Liver (tissue), 9 donors: Measurements from ENCODE around the gene RBFA. TPM values are rescaled to one million over a fixed set of nuclear protein-coding genes. Genes with fewer than 3 reads are reported as not detected.

Experiments used
- DNase-seq: peaks from one replicate; pipeline ENCODE4 v3.0.0-alpha.2; 2017; ENCODE audit warnings: low spot score
- H3K27ac ChIP-seq, 2 donors: one replicate each; pipeline ENCODE4 v1.7.0; 2013; ENCODE audit warnings: inconsistent platforms in 2 of 2, low read length in 2 of 2, control low read depth in 1 of 2, low read depth in 1 of 2, mild to moderate bottlenecking in 1 of 2
- H3K27me3 ChIP-seq, 4 donors: one replicate each; pipeline versions ENCODE4 v1.6.1 to v1.7.0; 2013; ENCODE audit warnings: low read length in 3 of 4, inconsistent platforms in 1 of 4, mild to moderate bottlenecking in 1 of 4, moderate library complexity in 1 of 4; ENCODE audit not compliant: control insufficient read depth in 4 of 4, insufficient read depth in 4 of 4
- H3K36me3 ChIP-seq, 4 donors: one replicate each; pipeline versions ENCODE4 v1.6.1 to v1.7.0; 2013; ENCODE audit warnings: low read length in 3 of 4, mild to moderate bottlenecking in 3 of 4, low read depth in 1 of 4, moderate library complexity in 1 of 4; ENCODE audit not compliant: control insufficient read depth in 4 of 4, insufficient read depth in 3 of 4
- H3K4me1 ChIP-seq, 4 donors: one replicate each; pipeline versions ENCODE4 v1.6.1 to v1.7.0; 2013; ENCODE audit warnings: low read length in 3 of 4, mild to moderate bottlenecking in 3 of 4, moderate library complexity in 1 of 4; ENCODE audit not compliant: control insufficient read depth in 4 of 4, insufficient read depth in 4 of 4
- H3K4me3 ChIP-seq, 3 donors: one replicate each; pipeline versions ENCODE4 v1.6.1 to v1.7.0; 2013; ENCODE audit warnings: low read length in 3 of 3, control low read depth in 1 of 3, low read depth in 1 of 3, mild to moderate bottlenecking in 1 of 3
- H3K9ac ChIP-seq, 2 donors: one replicate each; pipeline ENCODE4 v1.7.0; 2013; ENCODE audit warnings: low read length in 2 of 2, mild to moderate bottlenecking in 2 of 2, moderate library complexity in 2 of 2, control low read depth in 1 of 2, low read depth in 1 of 2
- H3K9me3 ChIP-seq, 4 donors: one replicate each; pipeline versions ENCODE4 v1.6.1 to v1.7.0; 2013; ENCODE audit warnings: low read length in 3 of 4; ENCODE audit not compliant: control insufficient read depth in 4 of 4
- ATF3 ChIP-seq: IDR thresholded peaks from 2 replicates; pipeline ENCODE4 v1.6.1; 2016; ENCODE audit warnings: antibody characterized with exemption
- CTCF ChIP-seq: fragments of 150-350 bp; IDR thresholded peaks from 2 replicates; pipeline ENCODE4 v1.5.1; 2017; ENCODE audit warnings: improper control_type of control experiment, low read depth, low read length; ENCODE audit not compliant: missing input control
- EGR1 ChIP-seq, 2 donors: IDR thresholded peaks; 2 replicates each; pipeline ENCODE4 v1.6.1; 2016 to 2018; ENCODE audit warnings: antibody characterized with exemption in 2 of 2, low read depth in 2 of 2
- FOXA1 ChIP-seq: IDR thresholded peaks from 2 replicates; pipeline ENCODE4 v1.6.1; 2016; ENCODE audit warnings: antibody characterized with exemption
- FOXA2 ChIP-seq: IDR thresholded peaks from 2 replicates; pipeline ENCODE4 v1.6.1; 2016; ENCODE audit warnings: antibody characterized with exemption
- GABPA ChIP-seq, 2 donors: IDR thresholded peaks in 1 of 2; conservative IDR thresholded peaks in 1 of 2; 2 replicates each; pipeline ENCODE4 v1.6.1; 2016; ENCODE audit warnings: antibody characterized with exemption in 2 of 2, mild to moderate bottlenecking in 1 of 2, moderate library complexity in 1 of 2
- HNF4A ChIP-seq, 2 donors: conservative IDR thresholded peaks; 2 replicates each; pipeline ENCODE4 v1.6.1; 2016; ENCODE audit warnings: antibody characterized with exemption in 2 of 2, mild to moderate bottlenecking in 2 of 2
- HNF4G ChIP-seq: IDR thresholded peaks from 2 replicates; pipeline ENCODE4 v1.6.1; 2016; ENCODE audit warnings: antibody characterized with exemption
- JUND ChIP-seq, 2 donors: IDR thresholded peaks; 2 replicates each; pipeline ENCODE4 v1.6.1; 2016; ENCODE audit warnings: antibody characterized with exemption in 2 of 2
- NR2F2 ChIP-seq: IDR thresholded peaks from 2 replicates; pipeline ENCODE4 v1.6.1; 2016; ENCODE audit warnings: antibody characterized with exemption
- RAD21 ChIP-seq, 2 donors: IDR thresholded peaks; 2 replicates each; pipeline ENCODE4 v1.6.1; 2016; ENCODE audit warnings: antibody characterized with exemption in 2 of 2, mild to moderate bottlenecking in 2 of 2
- REST ChIP-seq: IDR thresholded peaks from 2 replicates; pipeline ENCODE4 v1.6.1; 2016; ENCODE audit warnings: antibody characterized with exemption, mild to moderate bottlenecking
- RXRA ChIP-seq, 2 donors: IDR thresholded peaks; 2 replicates each; pipeline ENCODE4 v1.6.1; 2017 to 2018; ENCODE audit warnings: antibody characterized with exemption in 2 of 2, mild to moderate bottlenecking in 1 of 2
- SP1 ChIP-seq: IDR thresholded peaks from 2 replicates; pipeline ENCODE4 v1.6.1; 2018; ENCODE audit warnings: antibody characterized with exemption, mild to moderate bottlenecking
- TAF1 ChIP-seq: conservative IDR thresholded peaks from 2 replicates; pipeline ENCODE4 v1.6.1; 2016; ENCODE audit warnings: antibody characterized with exemption, mild to moderate bottlenecking
- YY1 ChIP-seq: IDR thresholded peaks from 2 replicates; pipeline ENCODE4 v1.6.1; 2016; ENCODE audit warnings: antibody characterized with exemption, mild to moderate bottlenecking
- ZBTB33 ChIP-seq: IDR thresholded peaks from 2 replicates; pipeline ENCODE4 v1.6.1; 2016; ENCODE audit warnings: antibody characterized with exemption
- WGBS: extraction: QIAGEN DNeasy Blood & Tissue Kit; methylation state at CpG from one replicate; pipeline ENCODE4 v1.1.7; 2013; 5-methylcytosine and 5-hydroxymethylcytosine counted together
- polyA plus RNA-seq, 2 donors: library from polyadenylated mRNA; stranded (reverse) in 1 of 2; unstranded in 1 of 2; fragments of 200-250 nt in 1 of 2; fragments of >200 nt in 1 of 2; fragmentation: Nextera tagmentation in 1 of 2; extraction: Ambion mirVana in 1 of 2; gene quantifications; one replicate each; pipeline versions ENCODE4 v1.2.1 to v1.2.3, GENCODE V29; 2013 to 2015
- total RNA-seq, 2 donors: library from RNA; depleted of rRNA; stranded (reverse); fragments of >200 nt; gene quantifications; one replicate each; pipeline ENCODE4 v1.2.3, GENCODE V29; 2014
- TF ChIP-seq, protein P1 (sequence below): IDR thresholded peaks from 2 replicates; pipeline ENCODE4 v1.6.1; 2016; ENCODE audit warnings: antibody characterized with exemption
- donor health status: healthy.
- donor health status: healthy.
- donor health status: healthy.
- donor health status: healthy.
- donor health status: healthy.

Gene RBFA
- total and polyA plus RNA-seq, 4 donors, result 20.4 to 31.6 (median 27.0) TPM

GRCh38 chr18:80037869-80038630 is 3.8 kb downstream of the RBFA start (continued):
- TF ChIP-seq FOXA1 (no peak), RAD21 (IDR thresholded peaks at IDR 0.05) (no peak), YY1 (no peak), ZBTB33 (no peak)
- TF ChIP-seq, protein P1, sequence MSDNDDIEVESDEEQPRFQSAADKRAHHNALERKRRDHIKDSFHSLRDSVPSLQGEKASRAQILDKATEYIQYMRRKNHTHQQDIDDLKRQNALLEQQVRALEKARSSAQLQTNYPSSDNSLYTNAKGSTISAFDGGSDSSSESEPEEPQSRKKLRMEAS, result no peak

DNA sequence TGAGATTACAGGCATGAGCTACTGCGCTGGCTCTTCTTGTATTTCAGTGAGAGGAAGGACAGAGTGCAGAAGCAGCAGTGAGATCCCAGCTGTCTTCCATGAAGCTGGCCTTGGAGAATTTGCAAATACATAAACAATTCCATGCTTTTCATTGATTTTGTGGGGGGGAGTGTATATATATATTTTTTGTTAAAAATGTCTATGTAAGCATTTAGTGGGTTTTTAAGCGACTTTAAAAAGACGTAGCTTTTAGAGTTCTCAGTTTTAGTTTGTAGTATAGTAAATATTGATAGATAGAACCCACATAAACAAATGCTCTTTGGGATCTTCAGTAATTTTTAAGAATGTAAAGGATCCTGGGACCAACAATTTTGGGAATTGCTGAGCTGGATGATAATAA is 6.3 kb downstream of the RBFA start:
- Histone ChIP-seq H3K9me3 (no peaks in the 10 kb centered on the region), H3K4me3 (no peak overlapping the region), H3K9ac (no peak overlapping the region), H3K4me1 (peaks cover 0 to 3% (median 1%) of the 10 kb centered on the region in 4 donors), H3K36me3 (peaks cover 3 to 22% (median 12%) of the 10 kb centered on the region in 4 donors), H3K27ac (no peak overlapping the region), H3K27me3 (no peaks in the 10 kb centered on the region)
- DNase-seq, result no peak
- WGBS, result 84% methylated on average over 3 of the region's 3 CpGs
- TF ChIP-seq NR2F2 (no peak), JUND (IDR thresholded peaks at IDR 0.05) (no peak), CTCF (no peak), RXRA (IDR thresholded peaks at IDR 0.05) (no peak), EGR1 (IDR thresholded peaks at IDR 0.05; ENCODE audit: low read depth in 2 of 2) (no peak), GABPA (IDR thresholded peaks at IDR 0.05 in 1 of 2, conservative IDR thresholded peaks at IDR 0.05 in 1 of 2) (no peak), YY1 (no peak), SP1 (no peak), REST (no peak), ATF3 (no peak), ZBTB33 (no peak), FOXA2 (no peak), TAF1 (no peak), HNF4A (conservative IDR thresholded peaks at IDR 0.05) (no peak), HNF4G (no peak), RAD21 (IDR thresholded peaks at IDR 0.05) (no peak)
- TF ChIP-seq, protein P1, result no peak
